Chondrocyte (in vitro differentiated cells): ENCODE results near the gene LRRC59. TPM values are rescaled to one million over a fixed set of nuclear protein-coding genes. Genes with fewer than 3 reads are reported as not detected.

Source experiments
- DNase-seq: peaks from one replicate; pipeline ENCODE4 v3.0.0; 2021; ENCODE audit warnings: mixed read lengths, low spot score
- H3K27ac Mint-ChIP-seq: one replicate; pipeline ENCODE4 v1.8.0; 2021; ENCODE audit warnings: mild to moderate bottlenecking, moderate library complexity, mixed read lengths; ENCODE audit not compliant: unreplicated experiment
- H3K27me3 Mint-ChIP-seq: 2 replicates; pipeline ENCODE4 v1.8.0; 2021; ENCODE audit warnings: low read depth, mixed read lengths
- H3K36me3 Mint-ChIP-seq: 2 replicates; pipeline ENCODE4 v1.8.0; 2021; ENCODE audit warnings: low read depth, mixed read lengths
- H3K4me1 Mint-ChIP-seq: 2 replicates; pipeline ENCODE4 v1.8.0; 2021; ENCODE audit warnings: low read depth, mild to moderate bottlenecking, mixed read lengths
- H3K4me3 Mint-ChIP-seq: one replicate; pipeline ENCODE4 v1.8.0; 2021; ENCODE audit warnings: mild to moderate bottlenecking, moderate library complexity, mixed read lengths; ENCODE audit not compliant: unreplicated experiment
- H3K9me3 Mint-ChIP-seq: 2 replicates; pipeline ENCODE4 v1.8.0; 2021; ENCODE audit warnings: low read depth, mixed read lengths
- total RNA-seq: library from RNA; stranded (reverse); gene quantifications from 3 replicates; pipeline ENCODE4 v1.2.1, GENCODE V29; 2021
- TF ChIP-seq, protein P1 (sequence below): fragments of 200-600 bp; sonication (generic); IDR thresholded peaks from 2 replicates; pipeline ENCODE4 v1.5.0; 2021; ENCODE audit warnings: antibody characterized with exemption, mild to moderate bottlenecking, moderate library complexity

The LRRC59 gene
- total RNA-seq, 1 donor from 2014 or later: 144 TPM

DNA sequence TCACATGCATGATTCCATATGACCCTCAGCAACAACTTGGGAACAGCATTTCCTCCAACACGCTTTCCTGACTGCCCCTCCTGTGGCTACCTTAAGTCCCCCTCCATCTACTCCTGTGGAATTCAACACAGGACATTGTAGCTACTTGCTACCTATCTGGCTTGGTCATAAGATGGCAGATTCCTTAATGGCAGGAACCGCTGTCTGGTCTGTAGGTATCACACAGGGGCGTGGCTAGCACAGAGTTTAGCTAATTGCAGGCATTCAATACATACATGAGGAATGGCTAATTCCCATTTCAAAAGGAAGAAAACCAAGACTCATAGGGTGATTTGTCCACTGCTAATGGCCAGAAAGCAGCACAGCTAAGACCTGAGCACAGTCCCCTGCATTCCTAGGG is 8.6 kb downstream of the LRRC59 start:
- DNase-seq: no peak
- Mint-ChIP-seq H3K36me3 (peaks cover 62% of the 10 kb centered on the region), H3K27me3 (no peaks in the 10 kb centered on the region), H3K27ac (no peak overlapping the region), H3K9me3 (no peaks in the 10 kb centered on the region), H3K4me1 (peaks cover 22% of the 10 kb centered on the region), H3K4me3 (no peak overlapping the region)
- TF ChIP-seq, protein P1, sequence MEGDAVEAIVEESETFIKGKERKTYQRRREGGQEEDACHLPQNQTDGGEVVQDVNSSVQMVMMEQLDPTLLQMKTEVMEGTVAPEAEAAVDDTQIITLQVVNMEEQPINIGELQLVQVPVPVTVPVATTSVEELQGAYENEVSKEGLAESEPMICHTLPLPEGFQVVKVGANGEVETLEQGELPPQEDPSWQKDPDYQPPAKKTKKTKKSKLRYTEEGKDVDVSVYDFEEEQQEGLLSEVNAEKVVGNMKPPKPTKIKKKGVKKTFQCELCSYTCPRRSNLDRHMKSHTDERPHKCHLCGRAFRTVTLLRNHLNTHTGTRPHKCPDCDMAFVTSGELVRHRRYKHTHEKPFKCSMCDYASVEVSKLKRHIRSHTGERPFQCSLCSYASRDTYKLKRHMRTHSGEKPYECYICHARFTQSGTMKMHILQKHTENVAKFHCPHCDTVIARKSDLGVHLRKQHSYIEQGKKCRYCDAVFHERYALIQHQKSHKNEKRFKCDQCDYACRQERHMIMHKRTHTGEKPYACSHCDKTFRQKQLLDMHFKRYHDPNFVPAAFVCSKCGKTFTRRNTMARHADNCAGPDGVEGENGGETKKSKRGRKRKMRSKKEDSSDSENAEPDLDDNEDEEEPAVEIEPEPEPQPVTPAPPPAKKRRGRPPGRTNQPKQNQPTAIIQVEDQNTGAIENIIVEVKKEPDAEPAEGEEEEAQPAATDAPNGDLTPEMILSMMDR: no peak

DNA sequence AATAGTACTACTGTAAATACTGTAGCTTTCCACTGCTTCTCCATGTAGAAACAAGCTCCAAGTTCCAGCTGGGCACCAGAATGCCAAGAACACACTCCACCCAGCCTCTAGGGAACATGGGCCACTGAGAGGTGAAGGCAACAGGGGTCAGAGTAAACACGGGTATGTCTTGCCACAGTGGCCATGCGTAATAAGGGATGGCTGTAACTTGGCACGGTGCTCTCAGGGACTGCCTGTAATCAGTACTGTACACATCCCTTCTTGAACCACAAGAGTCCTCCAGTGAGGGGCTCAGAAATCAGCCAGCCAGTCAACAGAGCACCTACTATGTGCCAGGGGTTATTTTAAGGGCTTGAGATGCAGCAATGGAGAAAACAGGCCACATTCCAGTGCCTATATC is 10.8 kb downstream of the LRRC59 start:
- Mint-ChIP-seq H3K4me1 (peaks cover 16% of the 10 kb centered on the region), H3K9me3 (no peaks in the 10 kb centered on the region), H3K36me3 (peaks cover 62% of the 10 kb centered on the region), H3K27me3 (no peaks in the 10 kb centered on the region), H3K27ac (no peak overlapping the region), H3K4me3 (no peak overlapping the region)
- TF ChIP-seq, protein P1: no peak
- no peak for DNase-seq

DNA sequence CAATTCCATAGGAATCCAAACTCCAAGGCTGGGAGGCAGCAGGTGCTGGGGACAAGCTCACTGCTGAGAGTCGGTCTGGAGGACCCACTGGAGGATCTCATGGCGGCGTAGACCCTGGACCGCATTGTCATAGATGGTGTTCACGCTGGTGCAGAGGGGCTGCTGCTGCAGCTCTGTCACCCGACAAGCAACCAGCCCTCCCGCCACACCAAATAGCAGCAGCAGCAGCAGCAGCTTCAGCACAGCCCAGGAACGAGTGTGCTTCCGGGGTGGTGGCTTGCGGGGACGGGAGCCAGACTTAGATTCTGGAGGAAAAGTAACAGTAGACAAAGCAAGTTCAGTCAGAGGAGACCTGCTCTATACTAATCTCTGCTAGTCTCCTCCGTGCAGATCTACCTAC is 14.4 kb downstream of the LRRC59 start:
- Mint-ChIP-seq H3K36me3 (peaks cover 55% of the 10 kb centered on the region), H3K4me1 (peaks cover 15% of the 10 kb centered on the region), H3K4me3 (no peak overlapping the region), H3K9me3 (no peaks in the 10 kb centered on the region), H3K27me3 (no peaks in the 10 kb centered on the region), H3K27ac (no peak overlapping the region)
- DNase-seq: peak; percentile 57
- TF ChIP-seq, protein P1: no peak

DNA sequence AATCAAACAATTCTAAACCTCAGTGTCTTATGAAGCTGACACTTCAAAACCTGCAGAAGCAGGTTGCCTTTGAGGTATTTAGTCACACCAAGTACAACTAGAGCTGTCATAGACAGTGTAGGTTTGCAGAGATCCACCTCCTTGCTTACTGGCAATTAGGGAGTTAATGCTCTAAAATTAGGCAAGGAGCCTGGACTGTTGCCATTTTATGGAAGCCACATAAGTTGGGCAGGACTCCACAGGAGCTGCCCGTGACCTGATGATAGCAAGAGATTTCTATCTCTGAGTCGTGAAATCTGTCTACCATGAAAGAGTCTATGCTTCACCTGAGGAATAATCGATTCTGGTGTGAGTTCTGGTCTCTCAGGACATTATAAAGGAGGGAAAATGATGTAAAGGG is 15.4 kb downstream of the LRRC59 start:
- Mint-ChIP-seq H3K27me3 (no peaks in the 10 kb centered on the region), H3K4me3 (no peak overlapping the region), H3K36me3 (peaks cover 45% of the 10 kb centered on the region), H3K9me3 (no peaks in the 10 kb centered on the region), H3K4me1 (peaks cover 7% of the 10 kb centered on the region), H3K27ac (no peak overlapping the region)
- no peak for DNase-seq
- TF ChIP-seq, protein P1: no peak

DNA sequence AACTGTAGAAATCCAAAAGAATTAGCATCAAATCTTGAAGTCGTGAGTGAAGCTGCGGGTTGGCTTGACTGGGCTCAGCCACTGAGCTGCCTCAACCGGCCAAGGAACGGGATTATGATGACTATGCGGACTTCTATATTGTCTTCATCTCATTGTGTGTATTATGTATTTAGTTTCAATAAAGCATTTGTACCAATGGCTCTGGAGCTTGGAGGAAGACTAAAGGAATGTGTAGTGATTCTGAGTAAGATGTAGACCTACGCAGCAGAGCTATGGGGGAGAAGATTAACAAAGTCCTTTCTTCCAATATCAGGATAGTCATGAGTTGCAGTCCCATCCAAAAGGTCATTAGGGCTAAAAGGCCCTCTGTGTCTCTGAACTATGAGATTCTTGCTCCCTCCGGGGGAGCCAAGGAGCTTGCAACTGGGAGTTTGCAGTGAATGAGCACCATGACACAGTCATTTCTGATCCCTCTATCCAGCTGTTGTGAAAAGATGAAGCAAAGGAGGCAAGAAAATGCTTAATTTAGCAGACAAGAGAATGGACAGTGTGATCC is 16.0 kb downstream of the LRRC59 start:
- H3K27ac Mint-ChIP-seq: no peak overlapping the region
- peaks cover 39% of the 10 kb centered on the region for H3K36me3 Mint-ChIP-seq

More for the DNA sequence above, 16.0 kb downstream of the LRRC59 start:
- Mint-ChIP-seq H3K9me3 (no peaks in the 10 kb centered on the region), H3K27me3 (no peaks in the 10 kb centered on the region), H3K4me1 (peaks cover under 1% of the 10 kb centered on the region), H3K4me3 (no peak overlapping the region)
- TF ChIP-seq, protein P1: no peak
- peak; percentile 10 for DNase-seq
